GM23248 (cell line): ENCODE results near the gene USP10.

Experiments used
- EZH2 ChIP-seq: fragments of 200-600 bp; sonication (generic); IDR thresholded peaks from 2 replicates; pipeline ENCODE4 v1.6.1; 2018; ENCODE audit warnings: antibody characterized with exemption, mild to moderate bottlenecking; ENCODE audit not compliant: insufficient read depth, poor library complexity, severe bottlenecking
- EZH2phosphoT487 ChIP-seq: fragments of 200-600 bp; sonication (generic); IDR thresholded peaks from 2 replicates; pipeline ENCODE4 v1.6.1; 2018; ENCODE audit warnings: antibody characterized with exemption, moderate library complexity, mild to moderate bottlenecking, low read depth; ENCODE audit not compliant: insufficient read depth

GRCh38 chr16:84820305-84820684 is 120.5 kb downstream of the USP10 start:
- TF ChIP-seq EZH2phosphoT487 (no peak), EZH2 (no peak)
